Rectal smooth muscle tissue (tissue), 1 donor: Measurements from ENCODE around the gene TOMM40.
"Not testable (repeated sequence)": the region's sequence is repeated elsewhere in the genome, so short reads cannot be mapped to it uniquely, and the experiment has no call there.

Experiments
- H3K27ac ChIP-seq: one replicate; pipeline ENCODE4 v1.7.0; 2013; ENCODE audit warnings: low read depth, low read length, inconsistent platforms
- H3K27me3 ChIP-seq: one replicate; pipeline ENCODE4 v1.7.0; 2013; ENCODE audit warnings: low read length; ENCODE audit not compliant: control insufficient read depth, insufficient read depth
- H3K36me3 ChIP-seq: one replicate; pipeline ENCODE4 v1.7.0; 2013; ENCODE audit warnings: low read length; ENCODE audit not compliant: control insufficient read depth, insufficient read depth
- H3K4me1 ChIP-seq: one replicate; pipeline ENCODE4 v1.7.0; 2013; ENCODE audit warnings: low read length; ENCODE audit not compliant: control insufficient read depth, insufficient read depth
- H3K4me3 ChIP-seq: one replicate; pipeline ENCODE4 v1.7.0; 2013; ENCODE audit warnings: low read length
- H3K9ac ChIP-seq: one replicate; pipeline ENCODE4 v1.7.0; 2013; ENCODE audit warnings: low read length

TOMM40 gene

GRCh38 chr19:44856421-44857083 is 34.5 kb upstream of the TOMM40 start:
- no peaks in the 10 kb centered on the region for H3K4me1 ChIP-seq
- H3K36me3 ChIP-seq = peaks cover 2% of the 10 kb centered on the region
- H3K4me3 ChIP-seq = no peak overlapping the region
- H3K9ac ChIP-seq = no peak overlapping the region
- no peak overlapping the region for H3K27ac ChIP-seq
- no peaks in the 10 kb centered on the region for H3K27me3 ChIP-seq

GRCh38 chr19:44857837-44858236 is 33.2 kb upstream of the TOMM40 start:
- Histone ChIP-seq H3K36me3 (peaks cover 2% of the 10 kb centered on the region), H3K27ac (no peak overlapping the region)

GRCh38 chr19:44861576-44861975 is 29.5 kb upstream of the TOMM40 start:
- H3K4me1 ChIP-seq, H3K27me3 ChIP-seq, H3K36me3 ChIP-seq, H3K9ac ChIP-seq, H3K4me3 ChIP-seq, H3K27ac ChIP-seq: not testable (repeated sequence)

More at GRCh38 chr19:44857837-44858236, 33.2 kb upstream of the TOMM40 start:
- Histone ChIP-seq H3K4me1 (no peaks in the 10 kb centered on the region), H3K4me3 (no peak overlapping the region), H3K9ac (no peak overlapping the region), H3K27me3 (no peaks in the 10 kb centered on the region)

- Histone ChIP-seq H3K4me1 (no peaks in the 10 kb centered on the region), H3K27ac (no peak overlapping the region), H3K27me3 (no peaks in the 10 kb centered on the region), H3K9ac (no peak overlapping the region), H3K36me3 (peaks cover 10% of the 10 kb centered on the region), H3K4me3 (no peak overlapping the region)
Observed at GRCh38 chr19:44863990-44864389, 27.1 kb upstream of the TOMM40 start.

- Histone ChIP-seq H3K9ac (no peak overlapping the region), H3K36me3 (peaks cover 8% of the 10 kb centered on the region), H3K4me1 (no peaks in the 10 kb centered on the region), H3K27ac (no peak overlapping the region), H3K4me3 (no peak overlapping the region), H3K27me3 (no peaks in the 10 kb centered on the region)
Observed at GRCh38 chr19:44865196-44865767, 25.8 kb upstream of the TOMM40 start.

GRCh38 chr19:44866664-44867063 is 24.4 kb upstream of the TOMM40 start:
- Histone ChIP-seq H3K4me1 (no peaks in the 10 kb centered on the region), H3K27me3 (no peaks in the 10 kb centered on the region), H3K27ac (no peak overlapping the region), H3K36me3 (peaks cover 8% of the 10 kb centered on the region), H3K4me3 (no peak overlapping the region), H3K9ac (no peak overlapping the region)

GRCh38 chr19:44867578-44867977 is 23.5 kb upstream of the TOMM40 start:
- no peak overlapping the region for H3K4me3 ChIP-seq
- no peaks in the 10 kb centered on the region for H3K27me3 ChIP-seq
- no peak overlapping the region for H3K27ac ChIP-seq
- no peak overlapping the region for H3K9ac ChIP-seq
- no peaks in the 10 kb centered on the region for H3K4me1 ChIP-seq
- H3K36me3 ChIP-seq = peaks cover 13% of the 10 kb centered on the region

- no peak overlapping the region for H3K27ac ChIP-seq
- no peaks in the 10 kb centered on the region for H3K4me1 ChIP-seq
- H3K9ac ChIP-seq = no peak overlapping the region
- H3K27me3 ChIP-seq = no peaks in the 10 kb centered on the region
- no peak overlapping the region for H3K4me3 ChIP-seq
- H3K36me3 ChIP-seq = peaks cover 20% of the 10 kb centered on the region
Observed at GRCh38 chr19:44869733-44870470, 21.2 kb upstream of the TOMM40 start.

GRCh38 chr19:44871809-44872208 is 19.2 kb upstream of the TOMM40 start:
- Histone ChIP-seq H3K36me3 (peaks cover 20% of the 10 kb centered on the region), H3K4me1 (no peaks in the 10 kb centered on the region)

GRCh38 chr19:44872661-44873060 is 18.4 kb upstream of the TOMM40 start:
- Histone ChIP-seq H3K4me1 (no peaks in the 10 kb centered on the region), H3K36me3 (peaks cover 16% of the 10 kb centered on the region), H3K27ac (no peak overlapping the region), H3K4me3 (no peak overlapping the region), H3K9ac (no peak overlapping the region), H3K27me3 (no peaks in the 10 kb centered on the region)

More at GRCh38 chr19:44871809-44872208, 19.2 kb upstream of the TOMM40 start:
- no peak overlapping the region for H3K27ac ChIP-seq
- no peak overlapping the region for H3K4me3 ChIP-seq
- H3K9ac ChIP-seq = no peak overlapping the region
- H3K27me3 ChIP-seq = no peaks in the 10 kb centered on the region

GRCh38 chr19:44874317-44874716 is 16.7 kb upstream of the TOMM40 start:
- H3K9ac ChIP-seq = no peak overlapping the region
- H3K27me3 ChIP-seq = no peaks in the 10 kb centered on the region
- no peak overlapping the region for H3K4me3 ChIP-seq
- no peak overlapping the region for H3K27ac ChIP-seq
- H3K36me3 ChIP-seq = peaks cover 18% of the 10 kb centered on the region
- H3K4me1 ChIP-seq = no peaks in the 10 kb centered on the region

- Histone ChIP-seq H3K27ac (no peak overlapping the region), H3K36me3 (peaks cover 18% of the 10 kb centered on the region), H3K27me3 (no peaks in the 10 kb centered on the region), H3K4me1 (no peaks in the 10 kb centered on the region), H3K9ac (no peak overlapping the region), H3K4me3 (no peak overlapping the region)
Observed at GRCh38 chr19:44875666-44876451, 15.2 kb upstream of the TOMM40 start.
